HG03558 (cell line): ENCODE data around the gene PTCRA.
"Not testable (repeated sequence)": the region's sequence is repeated elsewhere in the genome, so short reads cannot be mapped to it uniquely, and the experiment has no call there.

Experiments
- ATAC-seq: cut with Tn5 transposase; IDR thresholded peaks from one replicate; pipeline ENCODE4 v1.9.1; 2021; ENCODE audit warnings: moderate number of reproducible peaks; ENCODE audit not compliant: unreplicated experiment; ENCODE audit errors: extremely low read depth

The PTCRA gene

DNA sequence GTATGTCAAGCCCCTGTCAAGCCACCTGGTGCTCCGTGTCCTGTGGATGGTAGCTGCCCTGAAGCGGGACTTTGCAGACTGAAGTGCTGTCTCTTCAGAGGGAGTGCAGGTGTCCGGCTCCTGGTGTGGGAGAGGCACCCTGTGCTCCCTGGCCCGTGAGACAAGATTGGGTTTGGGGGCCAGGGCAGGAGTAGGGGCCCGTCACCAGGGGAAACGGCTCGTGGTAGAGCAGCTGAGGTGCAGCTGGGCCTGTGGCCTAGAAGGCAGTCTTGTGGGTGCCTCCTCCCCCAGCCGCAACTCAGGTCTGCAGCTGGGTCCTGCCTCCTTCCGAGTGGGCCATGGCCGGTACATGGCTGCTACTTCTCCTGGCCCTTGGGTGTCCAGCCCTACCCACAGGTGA is at the start of gene PTCRA:
Gene PTCRA, plus strand, starts transcription at position 322 of the 400 bp plus-strand sequence. Its CDS starts 17 bp downstream, at position 339.
- ATAC-seq: no peak

DNA sequence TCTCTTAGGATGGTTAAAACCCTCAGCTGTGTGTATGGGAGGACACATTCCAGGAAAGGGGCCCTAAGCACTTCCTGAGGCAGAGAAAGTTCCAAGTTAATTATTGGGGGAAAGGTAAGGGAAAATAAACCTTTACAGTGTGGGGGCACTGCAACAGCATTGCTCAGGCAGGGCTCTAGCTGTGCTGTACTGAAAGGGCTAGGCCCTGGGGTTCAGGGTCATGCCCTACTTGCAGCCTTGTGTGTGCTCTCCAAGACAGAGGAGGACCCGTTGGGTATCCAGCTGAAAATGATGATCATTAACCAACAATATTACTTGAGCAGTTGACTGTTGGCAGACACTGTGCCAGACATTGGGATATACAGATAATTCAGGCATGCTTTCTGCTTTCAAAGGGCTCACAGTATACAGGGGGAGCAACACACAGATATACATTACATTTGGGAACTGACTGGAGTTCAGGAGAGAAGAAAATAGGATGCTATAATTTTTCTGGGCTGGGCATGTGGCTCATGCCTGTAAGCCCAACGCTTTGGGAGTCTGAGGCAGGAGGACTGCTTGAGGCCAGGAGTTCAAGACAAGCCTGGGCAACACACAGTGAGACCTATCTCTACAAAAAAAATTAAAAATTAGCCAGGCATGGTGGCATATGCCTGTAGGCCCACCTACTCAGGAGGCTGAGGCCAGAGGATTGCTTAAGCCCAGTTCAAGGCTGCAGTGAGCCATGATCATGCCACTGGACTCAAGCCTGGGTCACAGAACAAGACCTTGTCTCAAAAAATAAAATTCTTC is 45.5 kb upstream of the PTCRA start:
- no peak for ATAC-seq

- no peak for ATAC-seq
These were observed 44.1 kb upstream of the PTCRA start for GRCh38 chr6:42871711-42872110.

DNA sequence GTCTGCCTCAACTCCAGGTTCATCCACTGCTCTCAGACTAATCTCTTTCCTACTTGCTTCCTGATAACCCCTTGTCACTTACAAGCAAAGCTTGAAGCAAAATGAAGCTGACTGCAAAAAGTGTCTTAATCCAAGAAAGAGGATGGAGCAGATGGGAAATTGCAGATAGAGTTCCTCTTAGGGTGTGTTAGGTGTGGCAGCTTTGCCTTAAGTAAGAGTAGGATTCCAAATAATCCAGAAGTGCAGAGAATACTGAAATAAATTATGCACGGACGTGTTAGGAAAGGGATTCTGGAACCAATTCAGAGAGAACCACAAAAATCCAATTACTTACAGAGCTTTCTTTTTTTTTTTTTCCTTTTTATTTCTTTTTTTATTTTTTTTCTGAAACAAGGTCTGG is 42.5 kb upstream of the PTCRA start:
- ATAC-seq: no peak

- no peak for ATAC-seq
These were observed 38.2 kb upstream of the PTCRA start for GRCh38 chr6:42877695-42878094.

DNA sequence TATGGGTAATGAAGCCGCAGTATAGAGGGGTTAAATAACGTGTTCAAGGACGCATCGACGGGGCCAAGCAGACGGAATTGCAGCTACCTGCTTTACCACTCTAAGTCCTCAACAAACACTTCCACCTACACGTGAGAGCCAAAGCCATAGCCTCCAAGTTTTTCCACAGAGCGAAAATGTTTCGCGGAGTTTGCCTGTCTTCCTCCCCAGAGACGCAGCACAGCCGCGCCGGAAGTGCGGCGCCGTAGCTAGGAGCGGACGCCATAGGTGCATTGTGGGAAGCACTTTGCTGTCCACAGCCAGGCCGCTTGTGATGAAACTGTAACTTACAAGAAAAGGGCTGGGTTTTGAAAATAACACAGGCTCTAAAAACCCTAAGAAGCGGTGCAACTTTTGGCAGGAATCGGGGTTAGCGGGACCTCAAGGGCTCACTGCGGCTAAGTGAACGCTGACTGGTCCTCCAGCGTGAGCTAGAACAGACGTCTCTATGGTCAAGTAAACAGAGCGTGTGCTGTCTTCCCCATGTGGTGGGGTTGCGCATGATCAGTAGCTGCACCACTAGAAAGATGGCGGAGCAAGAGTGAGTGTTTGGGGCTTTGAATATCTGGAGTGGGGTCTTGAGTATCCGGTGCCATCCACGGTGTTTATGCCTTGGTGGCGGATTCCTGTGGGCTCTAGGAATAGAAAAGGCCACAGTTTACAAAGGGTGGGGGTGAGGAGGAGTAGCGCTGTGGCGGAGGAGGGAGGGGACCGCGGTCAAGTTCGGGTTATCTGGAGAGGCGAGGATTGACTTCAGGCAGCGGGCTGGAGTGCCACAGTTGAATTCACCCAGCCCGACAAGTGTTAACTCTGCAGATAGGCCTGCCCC is 36.2 kb upstream of the PTCRA start, which contains the start of gene RPL7L1:
Gene RPL7L1, plus strand, starts transcription at position 245 of the 868 bp plus-strand sequence. Its CDS starts 295 bp downstream, at position 540.
- ATAC-seq: peak; percentile 64

GRCh38 chr6:42880240-42880817 is 35.5 kb upstream of the PTCRA start:
- not testable (repeated sequence) for ATAC-seq

DNA sequence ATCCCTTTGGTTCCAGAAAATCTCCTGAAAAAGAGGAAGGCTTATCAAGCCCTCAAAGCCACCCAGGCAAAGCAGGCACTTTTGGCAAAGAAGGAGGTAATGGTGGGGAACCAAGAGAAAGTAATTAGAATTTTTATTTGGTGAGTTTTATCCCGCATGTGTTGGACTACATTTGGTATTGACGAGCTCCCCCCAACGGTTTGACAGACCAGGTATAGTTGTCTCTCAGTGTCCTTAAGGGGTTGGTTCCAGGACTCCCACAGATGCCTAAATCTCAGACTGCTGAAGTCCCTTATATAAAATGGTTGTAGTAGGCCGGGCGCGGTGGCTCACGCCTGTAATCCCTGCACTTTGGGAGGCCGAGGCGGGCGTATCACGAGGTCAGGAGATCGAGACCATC is 35.0 kb upstream of the PTCRA start:
- ATAC-seq: not testable (repeated sequence)

DNA sequence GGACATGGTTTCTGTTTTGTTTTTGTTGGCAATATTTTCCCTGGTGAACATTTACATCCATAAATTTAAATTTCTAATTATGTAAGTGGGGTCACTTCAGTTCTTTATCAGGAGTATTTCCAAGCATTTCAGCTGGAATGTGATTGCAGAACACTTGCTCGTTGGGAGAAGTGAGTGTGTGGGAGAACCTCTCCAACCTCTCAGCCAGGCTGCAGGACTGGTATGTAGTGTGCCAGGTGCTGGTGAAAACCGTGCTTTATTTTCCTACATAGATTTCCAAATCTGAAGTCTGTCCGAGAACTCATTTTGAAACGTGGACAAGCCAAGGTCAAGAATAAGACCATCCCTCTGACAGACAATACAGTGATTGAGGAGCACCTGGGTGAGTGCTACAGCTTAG is 30.2 kb upstream of the PTCRA start:
- ATAC-seq: no peak

GRCh38 chr6:42888201-42888600 is 27.7 kb upstream of the PTCRA start:
- not testable (repeated sequence) for ATAC-seq

GRCh38 chr6:42889815-42890214 is 26.0 kb upstream of the PTCRA start:
- ATAC-seq: no peak

DNA sequence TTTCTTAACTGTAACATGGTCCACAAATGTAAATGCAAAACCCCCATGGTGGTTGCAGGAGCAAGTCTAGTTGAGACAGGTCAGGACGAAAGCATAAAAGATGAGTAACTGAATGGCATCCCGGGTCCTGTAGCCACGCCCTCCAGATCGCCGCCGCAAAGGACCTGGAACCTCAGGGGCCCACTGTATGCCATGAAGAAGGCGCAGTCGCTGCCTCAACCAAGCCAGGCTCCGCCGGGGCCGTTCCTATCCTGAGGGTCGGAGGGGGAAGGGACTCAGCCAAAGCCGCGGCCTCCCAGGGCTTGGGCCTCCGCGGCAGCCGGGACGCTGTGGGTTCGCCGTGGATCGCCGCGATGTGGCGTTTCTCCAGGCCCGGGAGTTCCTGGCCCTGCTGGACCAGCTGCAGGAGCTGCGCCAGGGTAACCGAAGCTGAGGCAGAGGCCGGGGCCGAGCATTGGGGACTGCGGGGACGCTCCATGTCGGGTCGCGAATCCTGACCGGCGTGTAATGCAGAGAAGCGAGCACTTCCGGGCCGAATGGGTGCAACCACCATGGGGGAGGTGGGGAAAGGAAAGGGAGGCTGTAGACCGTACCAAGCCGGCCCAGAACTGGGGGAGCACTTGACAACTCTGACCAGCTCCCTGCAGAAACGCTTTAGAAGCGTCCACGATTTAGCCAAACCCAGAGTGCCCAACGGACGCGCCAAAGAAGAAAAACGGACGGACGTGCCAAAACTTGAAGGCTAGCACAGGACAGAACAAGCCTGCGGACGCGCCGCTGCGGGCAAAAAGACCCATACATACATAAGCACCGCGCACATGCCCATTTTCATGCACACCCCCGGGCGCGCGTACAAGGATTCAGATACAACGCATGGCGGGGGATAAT is 25.3 kb upstream of the PTCRA start:
- no peak for ATAC-seq

DNA sequence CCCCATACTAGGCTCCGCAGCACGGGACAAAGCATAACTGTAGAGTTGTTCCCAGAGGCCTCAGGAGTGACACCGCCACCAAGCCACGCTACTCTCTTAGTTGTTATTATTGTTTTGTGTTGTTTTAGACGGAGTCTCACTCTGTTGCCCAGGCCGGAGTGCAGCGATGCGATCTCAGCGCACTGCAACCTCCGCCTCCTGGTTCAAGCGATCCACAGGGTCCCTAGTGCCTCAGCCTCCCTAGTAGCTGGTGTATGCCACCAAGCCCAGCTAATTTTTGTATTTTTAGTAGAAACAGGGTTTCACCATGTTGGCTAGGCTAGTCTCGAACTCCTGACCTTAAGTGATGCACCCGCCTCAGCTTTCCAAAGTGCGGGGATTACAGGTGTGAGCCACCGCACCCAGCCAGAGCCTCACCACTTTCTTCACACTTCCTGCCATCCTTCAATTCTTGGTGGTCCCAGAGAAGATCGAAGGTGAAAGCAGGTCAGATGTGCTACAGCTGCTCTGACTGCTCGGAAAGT is 24.6 kb upstream of the PTCRA start:
- ATAC-seq: no peak

GRCh38 chr6:42894041-42894828 is 21.6 kb upstream of the PTCRA start:
- ATAC-seq: not testable (repeated sequence)

GRCh38 chr6:42896178-42896719 is 19.6 kb upstream of the PTCRA start:
- no peak for ATAC-seq

DNA sequence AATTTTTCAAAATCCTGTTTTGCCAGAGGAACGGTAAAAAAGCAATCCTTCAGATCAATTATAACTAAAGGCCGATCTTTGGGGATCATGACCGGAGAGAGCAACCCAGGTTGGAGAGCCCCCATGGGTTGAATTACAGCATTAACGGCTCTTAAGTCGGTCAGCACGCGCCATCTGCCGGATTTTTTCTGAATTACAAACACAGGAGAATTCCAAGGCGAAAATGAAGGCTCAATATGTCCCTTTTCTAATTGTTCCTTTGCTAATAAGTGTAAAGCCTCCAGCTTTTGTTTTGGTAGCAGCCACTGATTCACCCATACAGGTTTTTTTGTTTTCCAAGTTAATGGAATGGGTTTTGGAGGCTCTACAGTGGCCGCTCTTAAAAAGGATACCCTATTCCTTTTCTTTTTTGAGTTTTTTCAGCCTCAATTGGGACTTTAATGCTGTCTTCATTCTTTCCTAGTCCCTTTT is 16.9 kb upstream of the PTCRA start:
- no peak for ATAC-seq

- no peak for ATAC-seq
These were observed 16.0 kb upstream of the PTCRA start for GRCh38 chr6:42899871-42900270.

DNA sequence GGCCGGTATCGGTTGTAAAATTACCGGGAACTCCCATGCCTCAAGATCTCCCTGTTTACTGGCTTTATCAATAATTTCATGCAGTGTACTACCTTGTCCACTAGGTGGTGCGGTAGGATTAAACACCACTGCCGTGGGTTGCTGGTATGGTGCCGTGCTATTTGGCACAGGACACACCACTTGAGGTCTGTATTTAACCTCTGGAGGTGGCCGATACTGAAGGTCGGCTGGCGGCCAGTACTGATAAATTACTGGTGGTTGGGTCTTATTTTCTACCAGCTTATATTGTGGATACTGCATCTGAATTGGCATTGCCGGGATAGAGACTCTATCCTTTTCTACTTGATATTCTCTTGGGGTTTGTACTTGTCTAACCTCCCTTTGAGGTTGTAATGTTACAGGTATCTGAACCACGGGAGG is 14.3 kb upstream of the PTCRA start:
- no peak for ATAC-seq
